Measurements from ENCODE around the gene ORC5. TPM values are rescaled to one million over a fixed set of nuclear protein-coding genes. Genes with fewer than 3 reads are reported as not detected.

Gene ORC5
- polyA plus RNA-seq, 1 donor (not counting 4 experiments of a cell fraction or from before 2014, with no cell fraction given): 17.9 TPM

GRCh38 chr7:104162081-104162480 is 45.7 kb downstream of the ORC5 start:
- FAIRE-seq (no peak), DNase-seq (ENCODE audit: low read depth, low spot score) (no peak)
- TF ChIP-seq CTCF (optimal IDR thresholded peaks at IDR 0.05 in 1 of 3, IDR thresholded peaks at IDR 0.05 in 1 of 3, conservative IDR thresholded peaks at IDR 0.05 in 1 of 3; ENCODE audit: extremely low read depth in 1 of 3, insufficient read depth in 2 of 3, low read length in 3 of 3) (no peak), EZH2 (IDR thresholded peaks at IDR 0.05; ENCODE audit: low read length) (no peak)
- Histone ChIP-seq H3K4me1 (ENCODE audit: control insufficient read depth, extremely low read depth, insufficient read depth, low read length) (no peaks in the 10 kb centered on the region), H3K4me3 (ENCODE audit: control insufficient read depth in 2 of 3, extremely low read depth in 1 of 3, insufficient read depth in 2 of 3, low read depth in 1 of 3, low read length in 3 of 3) (no peak overlapping the region), H3K9me3 (ENCODE audit: control insufficient read depth, low read depth, low read length) (no peaks in the 10 kb centered on the region), H3K27ac (ENCODE audit: control insufficient read depth, insufficient read depth, low read length) (no peak overlapping the region), H3K79me2 (ENCODE audit: control insufficient read depth, insufficient read depth, low read length) (no peaks in the 10 kb centered on the region), H4K20me1 (ENCODE audit: control insufficient read depth, extremely low read depth, insufficient read depth, low read length) (no peaks in the 10 kb centered on the region), H3K36me3 (ENCODE audit: control insufficient read depth in 2 of 2, extremely low read depth in 1 of 2, insufficient read depth in 2 of 2, low read length in 2 of 2) (peaks cover 3 to 4% of the 10 kb centered on the region in 2 experiments), H3K4me2 (ENCODE audit: control insufficient read depth, extremely low read depth, insufficient read depth, low read depth, low read length) (no peak overlapping the region), H3K27me3 (ENCODE audit: control insufficient read depth, extremely low read depth, insufficient read depth, low read length) (no peaks in the 10 kb centered on the region), H2AFZ (ENCODE audit: control insufficient read depth, low read length) (no peak overlapping the region), H3K9ac (ENCODE audit: control insufficient read depth, extremely low read depth, insufficient read depth, low read length) (no peak overlapping the region), H3K9me1 (ENCODE audit: control insufficient read depth, extremely low read depth, insufficient read depth, low read length) (no peaks in the 10 kb centered on the region)
- dilution Hi-C loops (cut with MboI; ENCODE audit: extremely low pct_ligation_motif_present, low sequenced_read_pairs): no loop called here

- no peaks in the 10 kb centered on the region for H3K9me1 ChIP-seq (ENCODE audit: control insufficient read depth, extremely low read depth, insufficient read depth, low read length)
- H2AFZ ChIP-seq (ENCODE audit: control insufficient read depth, low read length): no peak overlapping the region
- H3K79me2 ChIP-seq (ENCODE audit: control insufficient read depth, insufficient read depth, low read length): no peaks in the 10 kb centered on the region
- no peak overlapping the region for H3K27ac ChIP-seq (ENCODE audit: control insufficient read depth, insufficient read depth, low read length)
- H3K4me2 ChIP-seq (ENCODE audit: control insufficient read depth, extremely low read depth, insufficient read depth, low read depth, low read length): no peak overlapping the region
- FAIRE-seq: no peak
- peaks cover 3 to 4% of the 10 kb centered on the region in 2 experiments for H3K36me3 ChIP-seq (ENCODE audit: control insufficient read depth in 2 of 2, extremely low read depth in 1 of 2, insufficient read depth in 2 of 2, low read length in 2 of 2)
- H3K4me3 ChIP-seq (ENCODE audit: control insufficient read depth in 2 of 3, extremely low read depth in 1 of 3, insufficient read depth in 2 of 3, low read depth in 1 of 3, low read length in 3 of 3): no peak overlapping the region
- TF ChIP-seq EZH2 (IDR thresholded peaks at IDR 0.05; ENCODE audit: low read length) (no peak), CTCF (optimal IDR thresholded peaks at IDR 0.05 in 1 of 3, IDR thresholded peaks at IDR 0.05 in 1 of 3, conservative IDR thresholded peaks at IDR 0.05 in 1 of 3; ENCODE audit: extremely low read depth in 1 of 3, insufficient read depth in 2 of 3, low read length in 3 of 3) (no peak)
- dilution Hi-C loops (cut with MboI; ENCODE audit: extremely low pct_ligation_motif_present, low sequenced_read_pairs): no loop called here
- H3K27me3 ChIP-seq (ENCODE audit: control insufficient read depth, extremely low read depth, insufficient read depth, low read length): no peaks in the 10 kb centered on the region
- H3K9ac ChIP-seq (ENCODE audit: control insufficient read depth, extremely low read depth, insufficient read depth, low read length): no peak overlapping the region
- H3K9me3 ChIP-seq (ENCODE audit: control insufficient read depth, low read depth, low read length): no peaks in the 10 kb centered on the region
- no peaks in the 10 kb centered on the region for H4K20me1 ChIP-seq (ENCODE audit: control insufficient read depth, extremely low read depth, insufficient read depth, low read length)
- no peak for DNase-seq (ENCODE audit: low read depth, low spot score)
- H3K4me1 ChIP-seq (ENCODE audit: control insufficient read depth, extremely low read depth, insufficient read depth, low read length): no peaks in the 10 kb centered on the region
These were observed 46.6 kb downstream of the ORC5 start for GRCh38 chr7:104161244-104161643.

Measured in keratinocyte (primary cell).